Measurements from ENCODE around the gene PHF14. TPM values are rescaled to one million over a fixed set of nuclear protein-coding genes. Genes with fewer than 3 reads are reported as not detected.

The PHF14 gene
- total RNA-seq, 1 experiment from 2014 or later: 50.8 TPM

GRCh38 chr7:11192506-11192905 is 218.8 kb downstream of the PHF14 start:
- H2BK12ac ChIP-seq (ENCODE audit: insufficient read length, low read depth, low read length): no peak overlapping the region
- no peak overlapping the region for H2BK15ac ChIP-seq (ENCODE audit: low read depth, low read length)
- no peak overlapping the region for H4K91ac ChIP-seq (ENCODE audit: insufficient read length, low read depth, low read length)
- Mint-ChIP-seq H3K4me1 (peaks cover 45 to 73% of the 10 kb centered on the region in 2 experiments), H3K27ac (peak overlapping the region in 2 of 3 experiments; percentile 97 to 99; a peak in 5 of 7 replicates), H3K9me3 (peaks cover 5 to 13% of the 10 kb centered on the region in 2 experiments; a peak in 4 of 5 replicates), H3K27me3 (ENCODE audit: low read depth) (peaks cover 95% of the 10 kb centered on the region), H3K4me3 (peak overlapping the region; percentile 64 to 79), H3K36me3 (ENCODE audit: insufficient read depth in 1 of 3, low read depth in 3 of 3) (peaks cover 0 to 10% (median 0%) of the 10 kb centered on the region in 3 experiments; a peak in 4 of 7 replicates)
- H3K79me1 ChIP-seq (ENCODE audit: insufficient read depth, low read depth, low read length, poor library complexity, severe bottlenecking): no peaks in the 10 kb centered on the region
- WGBS (ENCODE audit: extremely low coverage, insufficient read length, low lambda C conversion rate): no CpG with 5 or more reads among the region's 5 CpGs
- DNase-seq: no peak
- H3K27me3 ChIP-seq (ENCODE audit: insufficient read depth, low read length): peaks cover 9% of the 10 kb centered on the region; the same call in 1 of the 2 replicates
- no peak overlapping the region for H3K4ac ChIP-seq (ENCODE audit: low read depth, low read length)
- no peak overlapping the region for H4K5ac ChIP-seq (ENCODE audit: insufficient read length, low read depth, low read length)
- no peak overlapping the region for H2BK120ac ChIP-seq (ENCODE audit: low read depth, low read length, poor library complexity, severe bottlenecking)
- H2BK5ac ChIP-seq (ENCODE audit: insufficient read length, low read length): no peak overlapping the region
- H3K23ac ChIP-seq (ENCODE audit: insufficient read length, low read depth, low read length): no peak overlapping the region
- no peaks in the 10 kb centered on the region for H4K20me1 ChIP-seq (ENCODE audit: control insufficient read depth, insufficient read depth, insufficient read length)
- H2BK20ac ChIP-seq (ENCODE audit: low read depth, low read length, poor library complexity, severe bottlenecking): no peak overlapping the region
- peak overlapping the region; percentile 49 for H3K4me2 ChIP-seq (ENCODE audit: insufficient read depth, insufficient read length, low read length)
- no peak overlapping the region for H2AFZ ChIP-seq (ENCODE audit: low read length)
- H2AK5ac ChIP-seq (ENCODE audit: insufficient read length, low read length): no peak overlapping the region
- H3K79me2 ChIP-seq (ENCODE audit: insufficient read depth, low read length): no peaks in the 10 kb centered on the region
- no peak overlapping the region for H3K18ac ChIP-seq (ENCODE audit: insufficient read length, low read depth, low read length)
- no peak overlapping the region for H4K8ac ChIP-seq (replicated peaks; ENCODE audit: insufficient read length, low read depth, low read length)
- no peak overlapping the region for H3T11ph ChIP-seq (ENCODE audit: low read length)
- no peaks in the 10 kb centered on the region for H3K23me2 ChIP-seq (ENCODE audit: insufficient read length, low read depth, low read length, poor library complexity, severe bottlenecking)
- H3K4me1 ChIP-seq (ENCODE audit: insufficient read depth, low read length): peaks cover 4% of the 10 kb centered on the region; the same call in 1 of the 2 replicates
- no peak overlapping the region for H3K9ac ChIP-seq (ENCODE audit: extremely low read depth, insufficient read length, low read length)
- H3K9me3 ChIP-seq (ENCODE audit: control insufficient read depth, low read depth, low read length): no peaks in the 10 kb centered on the region
- no peak overlapping the region for H3K14ac ChIP-seq (ENCODE audit: insufficient read depth, low read length)
- TF ChIP-seq, protein P1, sequence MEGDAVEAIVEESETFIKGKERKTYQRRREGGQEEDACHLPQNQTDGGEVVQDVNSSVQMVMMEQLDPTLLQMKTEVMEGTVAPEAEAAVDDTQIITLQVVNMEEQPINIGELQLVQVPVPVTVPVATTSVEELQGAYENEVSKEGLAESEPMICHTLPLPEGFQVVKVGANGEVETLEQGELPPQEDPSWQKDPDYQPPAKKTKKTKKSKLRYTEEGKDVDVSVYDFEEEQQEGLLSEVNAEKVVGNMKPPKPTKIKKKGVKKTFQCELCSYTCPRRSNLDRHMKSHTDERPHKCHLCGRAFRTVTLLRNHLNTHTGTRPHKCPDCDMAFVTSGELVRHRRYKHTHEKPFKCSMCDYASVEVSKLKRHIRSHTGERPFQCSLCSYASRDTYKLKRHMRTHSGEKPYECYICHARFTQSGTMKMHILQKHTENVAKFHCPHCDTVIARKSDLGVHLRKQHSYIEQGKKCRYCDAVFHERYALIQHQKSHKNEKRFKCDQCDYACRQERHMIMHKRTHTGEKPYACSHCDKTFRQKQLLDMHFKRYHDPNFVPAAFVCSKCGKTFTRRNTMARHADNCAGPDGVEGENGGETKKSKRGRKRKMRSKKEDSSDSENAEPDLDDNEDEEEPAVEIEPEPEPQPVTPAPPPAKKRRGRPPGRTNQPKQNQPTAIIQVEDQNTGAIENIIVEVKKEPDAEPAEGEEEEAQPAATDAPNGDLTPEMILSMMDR (conservative IDR thresholded peaks at IDR 0.05): no peak
- no peak overlapping the region for H3K27ac ChIP-seq (ENCODE audit: insufficient read length, low read depth, low read length)
- H3K56ac ChIP-seq (ENCODE audit: insufficient read length, low read depth, low read length): no peak overlapping the region

Measured in H9 (cell line).